ENCODE measurements around the gene FPR2.

FPR2 gene

DNA sequence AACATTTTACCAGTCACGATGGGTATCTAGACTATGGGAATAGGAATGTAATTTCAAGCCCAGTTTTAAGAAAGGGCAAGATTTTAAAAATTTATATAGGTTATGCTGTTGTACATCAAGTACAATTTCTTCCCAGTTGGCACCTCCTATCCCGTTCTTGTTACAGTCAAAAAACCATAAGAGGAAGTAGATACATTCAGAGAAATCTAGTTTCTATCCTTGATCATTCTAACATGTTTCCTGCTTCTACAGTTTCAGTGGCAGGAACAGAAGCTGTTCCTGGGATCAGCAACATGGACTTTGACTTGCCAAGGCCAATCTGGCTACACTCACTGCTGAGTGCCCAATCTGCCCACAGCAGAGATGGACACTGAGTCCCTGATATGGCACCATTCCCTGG, 19.3 kb downstream of the FPR2 start:
- Histone ChIP-seq H3K4me1 (ENCODE audit: control insufficient read depth in 1 of 2, insufficient read depth in 2 of 2, low read length in 2 of 2) (peaks cover 0 to 2% of the 10 kb centered on the region in 2 donors), H3K4me3 (ENCODE audit: low read depth in 1 of 2, low read length in 2 of 2) (no peak overlapping the region), H3K27ac (ENCODE audit: low read depth, low read length) (no peak overlapping the region), H3K9me3 (ENCODE audit: control insufficient read depth in 1 of 2, low read length in 2 of 2) (no peaks in the 10 kb centered on the region), H3K9ac (ENCODE audit: low read depth in 1 of 2, low read length in 2 of 2) (no peak overlapping the region), H3K36me3 (ENCODE audit: control insufficient read depth in 1 of 2, insufficient read depth in 2 of 2, low read length in 2 of 2) (no peaks in the 10 kb centered on the region), H3K27me3 (ENCODE audit: control insufficient read depth in 1 of 2, insufficient read depth in 2 of 2, low read length in 2 of 2) (no peaks in the 10 kb centered on the region)

- H3K27ac ChIP-seq (ENCODE audit: low read depth, low read length), result no peak overlapping the region
- H3K27me3 ChIP-seq (ENCODE audit: control insufficient read depth in 1 of 2, insufficient read depth in 2 of 2, low read length in 2 of 2), result no peaks in the 10 kb centered on the region
- H3K9ac ChIP-seq (ENCODE audit: low read depth in 1 of 2, low read length in 2 of 2), result no peak overlapping the region
- H3K4me1 ChIP-seq (ENCODE audit: control insufficient read depth in 1 of 2, insufficient read depth in 2 of 2, low read length in 2 of 2), result peaks cover 0 to 2% of the 10 kb centered on the region in 2 donors
- H3K4me3 ChIP-seq (ENCODE audit: low read depth in 1 of 2, low read length in 2 of 2), result no peak overlapping the region
- no peaks in the 10 kb centered on the region for H3K36me3 ChIP-seq (ENCODE audit: control insufficient read depth in 1 of 2, insufficient read depth in 2 of 2, low read length in 2 of 2)
- no peaks in the 10 kb centered on the region for H3K9me3 ChIP-seq (ENCODE audit: control insufficient read depth in 1 of 2, low read length in 2 of 2)
Measured at GRCh38 chr19:51781999-51782398, 21.0 kb downstream of the FPR2 start.

- H3K9me3 ChIP-seq (ENCODE audit: control insufficient read depth in 1 of 2, low read length in 2 of 2), result no peaks in the 10 kb centered on the region
- no peak overlapping the region for H3K27ac ChIP-seq (ENCODE audit: low read depth, low read length)
- H3K9ac ChIP-seq (ENCODE audit: low read depth in 1 of 2, low read length in 2 of 2), result no peak overlapping the region
- peaks cover 0 to 2% of the 10 kb centered on the region in 2 donors for H3K4me1 ChIP-seq (ENCODE audit: control insufficient read depth in 1 of 2, insufficient read depth in 2 of 2, low read length in 2 of 2)
- no peak overlapping the region for H3K4me3 ChIP-seq (ENCODE audit: low read depth in 1 of 2, low read length in 2 of 2)
- no peaks in the 10 kb centered on the region for H3K36me3 ChIP-seq (ENCODE audit: control insufficient read depth in 1 of 2, insufficient read depth in 2 of 2, low read length in 2 of 2)
- no peaks in the 10 kb centered on the region for H3K27me3 ChIP-seq (ENCODE audit: control insufficient read depth in 1 of 2, insufficient read depth in 2 of 2, low read length in 2 of 2)
Measured at GRCh38 chr19:51783372-51783771, 22.4 kb downstream of the FPR2 start.

DNA sequence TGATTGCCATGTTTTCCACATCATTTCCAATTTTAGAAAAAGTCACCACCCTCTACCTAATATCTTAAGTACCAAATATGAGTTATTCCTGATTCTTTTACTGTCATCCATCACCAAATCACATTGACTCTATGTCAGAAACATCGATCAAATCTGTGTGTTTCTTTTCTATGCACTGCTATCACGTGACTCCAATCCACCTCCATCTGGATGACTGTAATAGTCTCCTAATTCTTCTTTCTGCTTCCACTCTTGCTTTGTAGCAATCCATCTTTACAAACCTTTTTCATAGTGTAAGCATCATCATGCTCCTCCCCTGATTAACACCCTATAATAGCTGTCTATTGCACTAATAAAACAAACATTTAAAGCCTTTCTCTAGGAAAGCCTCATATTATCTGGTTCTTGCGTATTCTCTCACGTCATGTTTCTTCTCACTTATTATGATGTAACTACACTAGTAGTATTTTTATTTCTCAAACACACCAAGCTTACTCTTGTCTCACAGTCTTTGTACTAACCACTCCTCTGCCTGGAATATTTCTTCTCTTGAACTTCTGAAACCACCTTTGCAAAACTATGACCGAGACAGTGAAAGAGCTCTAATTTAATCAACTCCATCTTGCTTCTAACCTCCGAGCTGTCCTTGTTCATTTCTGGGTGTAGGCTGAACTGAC, 23.3 kb downstream of the FPR2 start:
- Histone ChIP-seq H3K4me3 (ENCODE audit: low read depth in 1 of 2, low read length in 2 of 2) (no peak overlapping the region), H3K9ac (ENCODE audit: low read depth in 1 of 2, low read length in 2 of 2) (no peak overlapping the region), H3K27ac (ENCODE audit: low read depth, low read length) (no peak overlapping the region), H3K27me3 (ENCODE audit: control insufficient read depth in 1 of 2, insufficient read depth in 2 of 2, low read length in 2 of 2) (no peaks in the 10 kb centered on the region), H3K4me1 (ENCODE audit: control insufficient read depth in 1 of 2, insufficient read depth in 2 of 2, low read length in 2 of 2) (peaks cover 0 to 2% of the 10 kb centered on the region in 2 donors), H3K9me3 (ENCODE audit: control insufficient read depth in 1 of 2, low read length in 2 of 2) (no peaks in the 10 kb centered on the region), H3K36me3 (ENCODE audit: control insufficient read depth in 1 of 2, insufficient read depth in 2 of 2, low read length in 2 of 2) (no peaks in the 10 kb centered on the region)

DNA sequence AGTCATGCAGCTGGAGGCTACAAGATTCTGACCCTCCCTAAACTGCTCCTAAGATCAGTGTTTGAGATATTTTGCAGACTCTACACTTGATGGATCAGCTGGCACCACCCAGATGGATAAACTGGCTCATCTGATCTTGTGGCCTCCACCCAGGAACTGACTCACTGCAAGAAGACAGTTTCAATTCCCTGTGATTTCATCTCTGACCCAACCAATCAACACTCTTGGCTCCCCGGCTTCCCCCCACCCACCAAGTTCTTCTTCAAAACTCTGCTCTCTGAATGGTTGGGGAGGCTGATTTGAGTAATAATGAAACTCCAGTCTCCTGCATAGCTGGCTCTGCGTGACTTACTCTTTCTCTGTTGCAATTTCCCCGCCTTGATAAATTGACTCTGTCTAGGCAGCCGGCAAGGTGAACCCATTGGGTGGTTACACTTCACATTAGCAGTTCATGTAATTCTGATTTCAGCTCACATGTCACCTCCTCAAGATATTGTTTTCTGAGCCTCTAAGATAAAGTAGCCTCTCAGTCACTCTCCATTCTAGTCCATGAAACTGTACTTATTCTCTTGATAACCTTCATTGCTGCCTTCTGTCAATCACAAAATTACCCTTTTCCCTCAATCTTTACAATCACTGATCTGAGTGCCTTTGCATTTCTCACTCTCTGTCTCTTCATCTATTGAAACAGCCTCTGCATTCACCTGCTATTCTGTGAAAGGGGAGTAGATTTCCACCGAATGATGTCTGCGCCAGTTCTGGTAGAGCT, 24.1 kb downstream of the FPR2 start:
- no peak overlapping the region for H3K9ac ChIP-seq (ENCODE audit: low read depth in 1 of 2, low read length in 2 of 2)
- H3K9me3 ChIP-seq (ENCODE audit: control insufficient read depth in 1 of 2, low read length in 2 of 2), result no peaks in the 10 kb centered on the region
- peaks cover 0 to 2% of the 10 kb centered on the region in 2 donors for H3K4me1 ChIP-seq (ENCODE audit: control insufficient read depth in 1 of 2, insufficient read depth in 2 of 2, low read length in 2 of 2)
- H3K4me3 ChIP-seq (ENCODE audit: low read depth in 1 of 2, low read length in 2 of 2), result no peak overlapping the region
- no peaks in the 10 kb centered on the region for H3K27me3 ChIP-seq (ENCODE audit: control insufficient read depth in 1 of 2, insufficient read depth in 2 of 2, low read length in 2 of 2)
- no peaks in the 10 kb centered on the region for H3K36me3 ChIP-seq (ENCODE audit: control insufficient read depth in 1 of 2, insufficient read depth in 2 of 2, low read length in 2 of 2)
- no peak overlapping the region for H3K27ac ChIP-seq (ENCODE audit: low read depth, low read length)

GRCh38 chr19:51786646-51787494, 25.9 kb downstream of the FPR2 start:
- no peaks in the 10 kb centered on the region for H3K36me3 ChIP-seq (ENCODE audit: control insufficient read depth in 1 of 2, insufficient read depth in 2 of 2, low read length in 2 of 2)
- no peak overlapping the region for H3K9ac ChIP-seq (ENCODE audit: low read depth in 1 of 2, low read length in 2 of 2)
- H3K27ac ChIP-seq (ENCODE audit: low read depth, low read length), result no peak overlapping the region
- H3K4me3 ChIP-seq (ENCODE audit: low read depth in 1 of 2, low read length in 2 of 2), result no peak overlapping the region
- peaks cover 0 to 2% of the 10 kb centered on the region in 2 donors for H3K4me1 ChIP-seq (ENCODE audit: control insufficient read depth in 1 of 2, insufficient read depth in 2 of 2, low read length in 2 of 2)
- H3K27me3 ChIP-seq (ENCODE audit: control insufficient read depth in 1 of 2, insufficient read depth in 2 of 2, low read length in 2 of 2), result no peaks in the 10 kb centered on the region
- H3K9me3 ChIP-seq (ENCODE audit: control insufficient read depth in 1 of 2, low read length in 2 of 2), result no peaks in the 10 kb centered on the region

GRCh38 chr19:51788029-51788428, 27.0 kb downstream of the FPR2 start:
- H3K9ac ChIP-seq (ENCODE audit: low read depth in 1 of 2, low read length in 2 of 2), result no peak overlapping the region
- no peak overlapping the region for H3K27ac ChIP-seq (ENCODE audit: low read depth, low read length)
- no peaks in the 10 kb centered on the region for H3K27me3 ChIP-seq (ENCODE audit: control insufficient read depth in 1 of 2, insufficient read depth in 2 of 2, low read length in 2 of 2)
- no peak overlapping the region for H3K4me3 ChIP-seq (ENCODE audit: low read depth in 1 of 2, low read length in 2 of 2)
- H3K36me3 ChIP-seq (ENCODE audit: control insufficient read depth in 1 of 2, insufficient read depth in 2 of 2, low read length in 2 of 2), result no peaks in the 10 kb centered on the region
- no peaks in the 10 kb centered on the region for H3K9me3 ChIP-seq (ENCODE audit: control insufficient read depth in 1 of 2, low read length in 2 of 2)
- peaks cover 0 to 2% of the 10 kb centered on the region in 2 donors for H3K4me1 ChIP-seq (ENCODE audit: control insufficient read depth in 1 of 2, insufficient read depth in 2 of 2, low read length in 2 of 2)

DNA sequence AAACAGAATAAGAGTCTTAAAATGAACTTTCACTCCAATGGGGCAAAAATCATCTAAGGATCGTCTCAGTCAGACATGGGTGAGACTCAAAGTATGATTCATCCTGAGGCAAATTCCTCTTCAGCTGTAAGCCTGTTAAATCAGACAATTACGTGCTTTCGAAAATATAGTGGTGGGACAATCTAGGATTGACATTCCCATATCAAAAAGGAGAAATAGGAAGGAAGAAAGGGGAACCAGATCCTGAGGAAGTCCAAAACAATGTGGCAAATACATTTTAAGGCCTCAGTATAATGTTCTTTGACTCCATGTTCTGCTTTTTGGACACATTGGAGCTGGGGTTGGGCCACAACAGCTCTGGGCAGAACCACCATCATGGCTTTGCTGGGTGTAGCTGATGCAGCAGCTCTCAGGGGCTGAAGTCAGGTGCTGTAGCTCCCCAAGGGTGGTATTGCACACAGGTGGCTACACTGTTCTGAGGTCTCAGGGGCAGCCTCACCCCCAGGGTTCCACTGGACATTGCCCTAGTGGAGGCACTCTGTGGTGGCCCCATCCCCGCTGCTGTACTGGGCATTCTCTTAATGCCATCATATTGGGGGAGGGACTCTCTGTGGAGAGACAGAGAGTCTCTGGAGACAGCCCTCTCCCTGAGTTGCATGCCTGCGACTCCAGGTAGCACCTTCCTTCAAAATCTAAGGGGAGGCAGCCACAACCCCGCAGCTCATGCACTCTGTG, 28.2 kb downstream of the FPR2 start:
- H3K27ac ChIP-seq (ENCODE audit: low read depth, low read length), result no peak overlapping the region
- no peak overlapping the region for H3K4me3 ChIP-seq (ENCODE audit: low read depth in 1 of 2, low read length in 2 of 2)
- no peaks in the 10 kb centered on the region for H3K36me3 ChIP-seq (ENCODE audit: control insufficient read depth in 1 of 2, insufficient read depth in 2 of 2, low read length in 2 of 2)
- H3K9ac ChIP-seq (ENCODE audit: low read depth in 1 of 2, low read length in 2 of 2), result no peak overlapping the region
- no peaks in the 10 kb centered on the region for H3K27me3 ChIP-seq (ENCODE audit: control insufficient read depth in 1 of 2, insufficient read depth in 2 of 2, low read length in 2 of 2)
- H3K4me1 ChIP-seq (ENCODE audit: control insufficient read depth in 1 of 2, insufficient read depth in 2 of 2, low read length in 2 of 2), result peaks cover 0 to under 1% of the 10 kb centered on the region in 2 donors
- no peaks in the 10 kb centered on the region for H3K9me3 ChIP-seq (ENCODE audit: control insufficient read depth in 1 of 2, low read length in 2 of 2)

- Histone ChIP-seq H3K36me3 (ENCODE audit: control insufficient read depth in 1 of 2, insufficient read depth in 2 of 2, low read length in 2 of 2) (no peaks in the 10 kb centered on the region), H3K9me3 (ENCODE audit: control insufficient read depth in 1 of 2, low read length in 2 of 2) (no peaks in the 10 kb centered on the region), H3K4me3 (ENCODE audit: low read depth in 1 of 2, low read length in 2 of 2) (no peak overlapping the region), H3K9ac (ENCODE audit: low read depth in 1 of 2, low read length in 2 of 2) (no peak overlapping the region), H3K27me3 (ENCODE audit: control insufficient read depth in 1 of 2, insufficient read depth in 2 of 2, low read length in 2 of 2) (no peaks in the 10 kb centered on the region), H3K4me1 (ENCODE audit: control insufficient read depth in 1 of 2, insufficient read depth in 2 of 2, low read length in 2 of 2) (no peaks in the 10 kb centered on the region), H3K27ac (ENCODE audit: low read depth, low read length) (no peak overlapping the region)
Measured at GRCh38 chr19:51792932-51793331, 32.0 kb downstream of the FPR2 start.

All from duodenal mucosa (tissue), 2 donors.